ENCODE data around the gene DPP4. TPM values are rescaled to one million over a fixed set of nuclear protein-coding genes. Genes with fewer than 3 reads are reported as not detected.

DPP4 gene
- polyA plus RNA-seq, 3 donors from 2014 or later, result 2.5 to 6.0 (median 4.3) TPM

DNA sequence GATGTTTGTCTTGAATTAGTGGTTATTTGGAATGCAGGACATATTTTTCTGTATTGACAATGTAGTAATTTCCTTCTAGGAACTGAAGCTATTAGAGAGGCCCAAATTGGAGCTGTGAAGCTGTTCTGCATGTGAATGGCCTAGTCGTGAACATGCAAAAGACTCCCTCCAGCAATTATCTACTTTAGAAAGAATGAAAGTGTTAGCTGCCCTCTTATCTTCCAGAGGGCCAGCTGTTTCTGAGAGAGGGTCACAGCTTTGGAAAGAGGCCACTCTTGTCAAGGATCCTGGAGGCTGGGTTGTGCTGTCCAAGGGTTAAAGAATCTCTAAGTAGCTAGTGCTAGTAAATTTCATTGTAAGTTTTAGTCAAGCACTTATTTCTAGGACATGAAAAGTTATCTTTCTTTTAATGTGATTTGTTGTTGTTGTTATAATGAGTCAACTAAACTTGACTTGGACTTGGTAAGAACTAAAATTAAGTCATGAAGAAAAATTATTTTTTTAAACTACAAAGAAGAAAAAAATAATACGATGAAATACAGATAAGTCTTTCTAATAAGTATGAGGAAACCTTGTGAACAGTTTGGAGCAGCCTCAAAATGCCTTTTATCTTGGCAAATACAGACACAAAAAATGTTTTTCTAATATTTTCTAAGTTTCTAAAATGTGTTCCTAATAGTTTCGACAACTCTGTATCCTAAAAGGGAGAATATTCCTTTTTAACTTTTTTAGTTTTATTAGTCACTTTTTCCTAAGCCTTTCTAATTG, 36.8 kb downstream of the DPP4 start:
- no peak for DNase-seq
- Mint-ChIP-seq H3K4me1 (no peaks in the 10 kb centered on the region), H3K36me3 (peaks cover 0 to 5% (median 0%) of the 10 kb centered on the region in 3 donors), H3K27ac (no peak overlapping the region), H3K4me3 (no peak overlapping the region), H3K27me3 (ENCODE audit: low read depth in 3 of 3) (peaks cover 0 to 2% (median 0%) of the 10 kb centered on the region in 3 donors), H3K9me3 (peaks cover 0 to 2% (median 0%) of the 10 kb centered on the region in 6 donors)

- Mint-ChIP-seq H3K9me3 (peaks cover 0 to 2% (median 0%) of the 10 kb centered on the region in 6 donors), H3K4me1 (no peaks in the 10 kb centered on the region), H3K36me3 (peaks cover 0 to 5% (median 0%) of the 10 kb centered on the region in 3 donors), H3K27ac (no peak overlapping the region), H3K27me3 (ENCODE audit: low read depth in 3 of 3) (peaks cover 0 to 2% (median 0%) of the 10 kb centered on the region in 3 donors), H3K4me3 (no peak overlapping the region)
- DNase-seq, result no peak
Observed at GRCh38 chr2:162035981-162036380, 38.0 kb downstream of the DPP4 start.

DNA sequence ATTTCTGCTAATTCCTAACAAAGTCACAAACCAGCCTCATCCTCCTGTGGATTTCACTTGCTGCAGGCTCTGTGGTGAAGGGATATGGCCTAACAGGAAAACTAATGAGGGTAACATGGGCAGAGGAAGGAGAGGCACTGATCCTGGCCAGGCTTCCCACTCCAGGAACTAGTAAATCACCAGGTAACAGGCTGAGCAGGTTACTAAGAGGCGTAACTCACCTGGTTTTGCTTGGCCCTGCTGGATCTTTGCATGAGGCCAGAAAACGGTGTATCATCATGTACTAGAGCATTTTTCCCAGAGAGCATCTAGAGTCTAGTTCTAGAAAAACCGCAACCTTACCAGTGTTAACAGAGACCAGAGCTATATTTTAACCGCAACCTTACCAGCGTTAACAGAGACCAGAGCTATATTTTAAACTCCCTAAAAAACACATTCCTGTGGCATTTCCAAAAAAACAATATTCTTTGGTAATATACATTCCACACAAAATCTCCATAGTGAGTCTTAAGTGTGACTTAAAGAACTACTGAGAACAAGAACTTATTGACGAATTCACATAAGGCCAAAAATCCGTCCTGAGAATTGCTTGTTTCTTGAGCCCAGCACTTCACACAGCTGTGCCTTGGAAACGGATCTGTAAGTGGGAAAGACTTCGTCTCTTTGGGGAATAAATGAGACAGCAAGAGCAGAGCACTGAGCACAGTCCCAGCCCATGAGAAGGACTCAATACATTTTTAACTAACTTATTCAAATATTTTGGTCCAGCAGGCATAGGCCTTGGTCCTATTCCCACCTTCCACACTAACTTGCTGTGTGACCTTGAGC, 43.4 kb downstream of the DPP4 start:
- Mint-ChIP-seq H3K4me3 (no peak overlapping the region), H3K4me1 (no peaks in the 10 kb centered on the region), H3K9me3 (peaks cover 0 to 2% (median 0%) of the 10 kb centered on the region in 6 donors), H3K36me3 (no peaks in the 10 kb centered on the region), H3K27me3 (ENCODE audit: low read depth in 3 of 3) (peaks cover 0 to 2% (median 1%) of the 10 kb centered on the region in 3 donors), H3K27ac (no peak overlapping the region)
- no peak for DNase-seq

GRCh38 chr2:162029287-162029901, 44.6 kb downstream of the DPP4 start:
- Mint-ChIP-seq H3K4me1 (no peaks in the 10 kb centered on the region), H3K27me3 (ENCODE audit: low read depth in 3 of 3) (peaks cover 0 to 2% (median 1%) of the 10 kb centered on the region in 3 donors), H3K4me3 (no peak overlapping the region), H3K9me3 (peaks cover 0 to 2% (median 0%) of the 10 kb centered on the region in 6 donors), H3K36me3 (no peaks in the 10 kb centered on the region), H3K27ac (no peak overlapping the region)
- no peak for DNase-seq

GRCh38 chr2:162028511-162028910, 45.5 kb downstream of the DPP4 start:
- DNase-seq, result no peak
- no peak overlapping the region for H3K27ac Mint-ChIP-seq
- H3K9me3 Mint-ChIP-seq, result peaks cover 0 to 2% (median 0%) of the 10 kb centered on the region in 6 donors
- no peak overlapping the region for H3K4me3 Mint-ChIP-seq
- no peaks in the 10 kb centered on the region for H3K36me3 Mint-ChIP-seq
- no peaks in the 10 kb centered on the region for H3K4me1 Mint-ChIP-seq
- H3K27me3 Mint-ChIP-seq (ENCODE audit: low read depth in 3 of 3), result peaks cover under 1 to 2% (median 1%) of the 10 kb centered on the region in 3 donors

DNA sequence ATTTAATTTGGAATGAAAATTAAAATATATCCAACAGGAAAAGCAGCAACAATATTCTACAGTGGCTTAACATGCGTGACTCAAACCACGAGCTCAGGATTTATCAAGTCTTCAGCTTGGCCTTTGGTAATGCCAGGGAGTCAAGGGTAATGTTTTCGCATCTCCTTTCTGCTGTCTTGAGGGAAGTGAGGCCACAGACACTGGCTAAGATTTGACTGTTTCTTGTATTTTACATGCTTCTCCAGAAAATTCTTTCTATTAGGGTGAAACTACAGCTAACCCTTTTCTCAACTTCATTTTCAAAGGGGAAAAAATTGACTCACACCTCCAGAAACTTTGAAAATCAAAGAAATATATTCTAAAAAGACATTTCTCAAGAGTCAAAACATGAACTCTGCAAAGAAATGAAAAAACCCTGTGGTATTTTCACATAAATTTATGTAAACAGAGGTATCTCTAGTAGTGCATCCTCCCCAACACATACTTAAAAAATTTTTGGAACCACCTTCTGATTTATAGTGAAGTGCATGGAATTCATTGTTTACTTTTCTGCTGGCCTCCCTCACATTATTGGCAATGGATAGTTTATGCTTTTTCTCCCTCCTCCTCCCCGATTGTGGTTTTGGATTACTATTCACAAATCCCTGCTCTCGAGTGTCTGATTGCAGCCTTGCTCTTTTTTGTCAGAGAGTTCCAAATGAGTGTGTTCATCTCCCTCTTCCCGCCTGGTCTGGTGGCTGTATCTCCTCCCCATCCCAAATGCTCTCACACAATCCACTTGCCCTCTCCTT, 48.7 kb downstream of the DPP4 start:
- Mint-ChIP-seq H3K27ac (no peak overlapping the region), H3K4me3 (no peak overlapping the region), H3K36me3 (no peaks in the 10 kb centered on the region), H3K27me3 (ENCODE audit: low read depth in 3 of 3) (peaks cover 0 to 3% (median 2%) of the 10 kb centered on the region in 3 donors), H3K4me1 (no peaks in the 10 kb centered on the region), H3K9me3 (no peaks in the 10 kb centered on the region)
- no peak for DNase-seq

DNA sequence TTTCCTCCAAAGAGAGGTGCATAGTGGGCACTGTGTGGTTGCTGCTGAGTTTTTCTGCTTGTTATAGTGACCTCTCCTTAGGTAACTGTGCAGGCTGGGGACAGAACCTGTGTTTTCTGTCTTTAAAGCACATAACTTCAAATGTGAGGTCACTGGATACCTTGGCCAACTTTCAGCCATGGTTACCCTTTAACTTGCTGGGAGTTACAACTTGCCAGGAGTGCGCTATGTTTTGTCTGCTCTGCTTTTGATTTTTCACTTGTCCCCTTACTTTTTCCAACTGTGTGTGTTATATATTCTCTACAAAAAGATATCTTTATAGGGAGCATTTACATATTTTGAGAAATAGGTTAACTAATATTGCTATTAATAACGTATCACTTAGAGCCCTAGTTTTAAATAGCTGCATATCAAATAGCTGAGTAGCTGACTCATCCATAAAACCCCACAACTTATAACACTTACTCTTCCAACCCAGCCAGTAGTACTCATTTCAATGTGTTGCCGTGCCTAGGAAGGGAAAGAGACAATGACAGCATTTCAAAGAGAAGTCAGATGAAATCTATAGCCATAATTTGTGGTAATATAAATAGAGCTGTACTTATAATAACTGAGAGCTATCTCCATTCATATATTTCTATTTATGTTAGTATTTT, 51.6 kb downstream of the DPP4 start:
- no peaks in the 10 kb centered on the region for H3K9me3 Mint-ChIP-seq
- DNase-seq, result no peak
- H3K4me3 Mint-ChIP-seq, result no peak overlapping the region
- H3K4me1 Mint-ChIP-seq, result no peaks in the 10 kb centered on the region
- no peaks in the 10 kb centered on the region for H3K36me3 Mint-ChIP-seq
- H3K27ac Mint-ChIP-seq, result no peak overlapping the region
- peaks cover 0 to 3% (median 2%) of the 10 kb centered on the region in 3 donors for H3K27me3 Mint-ChIP-seq (ENCODE audit: low read depth in 3 of 3)

GRCh38 chr2:162021516-162022058, 52.4 kb downstream of the DPP4 start:
- Mint-ChIP-seq H3K4me3 (no peak overlapping the region), H3K36me3 (no peaks in the 10 kb centered on the region), H3K27ac (no peak overlapping the region)

GRCh38 chr2:162018530-162018929, 55.5 kb downstream of the DPP4 start:
- peaks cover 0 to 3% (median 1%) of the 10 kb centered on the region in 3 donors for H3K27me3 Mint-ChIP-seq (ENCODE audit: low read depth in 3 of 3)
- no peaks in the 10 kb centered on the region for H3K9me3 Mint-ChIP-seq
- no peak for DNase-seq
- no peak overlapping the region for H3K4me3 Mint-ChIP-seq
- H3K4me1 Mint-ChIP-seq, result peaks cover 8 to 9% of the 10 kb centered on the region in 2 donors
- no peaks in the 10 kb centered on the region for H3K36me3 Mint-ChIP-seq
- no peak overlapping the region for H3K27ac Mint-ChIP-seq

More at GRCh38 chr2:162021516-162022058, 52.4 kb downstream of the DPP4 start:
- peaks cover 0 to 3% (median 2%) of the 10 kb centered on the region in 3 donors for H3K27me3 Mint-ChIP-seq (ENCODE audit: low read depth in 3 of 3)
- no peak for DNase-seq
- no peaks in the 10 kb centered on the region for H3K9me3 Mint-ChIP-seq
- H3K4me1 Mint-ChIP-seq, result no peaks in the 10 kb centered on the region

DNA sequence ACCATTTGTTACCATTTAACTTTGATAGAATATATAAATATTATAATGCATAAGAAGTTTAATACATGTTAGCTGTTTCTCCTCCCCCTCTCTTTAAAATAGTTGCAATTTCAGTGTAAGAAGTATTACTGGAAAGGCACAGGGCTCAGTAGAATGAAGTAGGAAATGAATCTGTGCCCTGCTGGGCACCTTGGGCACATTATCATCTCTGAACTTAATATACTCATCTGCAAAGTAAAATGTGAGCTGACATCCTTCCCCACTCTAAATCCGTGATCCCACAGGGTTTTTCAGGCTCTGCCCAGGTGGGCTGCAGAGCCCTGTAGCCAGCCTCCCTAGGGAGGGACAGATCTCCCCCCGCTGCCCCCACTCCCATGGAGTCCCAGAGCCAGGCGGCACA, 56.8 kb downstream of the DPP4 start:
- peaks cover 0 to 3% (median 0%) of the 10 kb centered on the region in 3 donors for H3K27me3 Mint-ChIP-seq (ENCODE audit: low read depth in 3 of 3)
- no peaks in the 10 kb centered on the region for H3K9me3 Mint-ChIP-seq
- H3K4me1 Mint-ChIP-seq, result peaks cover 16 to 22% of the 10 kb centered on the region in 2 donors
- H3K36me3 Mint-ChIP-seq, result no peaks in the 10 kb centered on the region
- DNase-seq, result no peak
- H3K4me3 Mint-ChIP-seq, result no peak overlapping the region
- no peak overlapping the region for H3K27ac Mint-ChIP-seq

DNA sequence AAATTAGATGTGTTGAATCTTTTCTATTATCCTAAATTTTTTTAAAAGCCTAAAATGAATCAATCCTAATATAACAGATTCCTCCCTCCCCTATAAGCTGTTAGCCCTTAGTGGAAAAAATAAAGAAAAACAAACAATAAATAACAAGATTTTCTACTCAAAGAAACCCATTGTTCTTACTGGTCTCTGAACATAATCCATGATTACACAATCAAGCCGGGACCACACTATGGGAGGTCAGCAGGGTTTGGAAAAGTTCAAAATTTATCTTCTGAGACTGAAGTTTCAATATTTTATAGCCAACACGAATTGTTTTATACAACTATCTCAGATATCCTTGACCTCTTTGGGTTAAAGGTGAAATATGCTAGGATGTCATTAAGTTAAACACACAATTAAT, 57.9 kb downstream of the DPP4 start:
- Mint-ChIP-seq H3K27me3 (ENCODE audit: low read depth in 3 of 3) (peaks cover 0 to 3% (median 0%) of the 10 kb centered on the region in 3 donors), H3K36me3 (no peaks in the 10 kb centered on the region), H3K4me3 (no peak overlapping the region), H3K4me1 (peaks cover 23 to 31% of the 10 kb centered on the region in 2 donors), H3K27ac (no peak overlapping the region), H3K9me3 (no peaks in the 10 kb centered on the region)
- DNase-seq, result no peak

GRCh38 chr2:162014751-162015150, 59.3 kb downstream of the DPP4 start:
- Mint-ChIP-seq H3K27me3 (ENCODE audit: low read depth in 3 of 3) (peaks cover 0 to 3% (median 0%) of the 10 kb centered on the region in 3 donors), H3K27ac (no peak overlapping the region), H3K4me3 (no peak overlapping the region), H3K9me3 (no peaks in the 10 kb centered on the region), H3K4me1 (peaks cover 23 to 31% of the 10 kb centered on the region in 2 donors), H3K36me3 (no peaks in the 10 kb centered on the region)
- no peak for DNase-seq

Data from immature natural killer cell (primary cell).